Vagina (tissue), 2 donors: Measurements from ENCODE around the gene EGFL6.

Source experiments
- POLR2A ChIP-seq, 2 donors: fragments of 450-650 bp; IDR thresholded peaks; one replicate each; pipeline ENCODE4 v1.6.1; 2017; ENCODE audit warnings: antibody characterized with exemption in 2 of 2, mild to moderate bottlenecking in 2 of 2, moderate library complexity in 2 of 2
- POLR2AphosphoS5 ChIP-seq, 2 donors: sonication (generic); formaldehyde crosslinking; IDR thresholded peaks; one replicate each; pipeline ENCODE4 v1.9.0; 2017; ENCODE audit warnings: antibody characterized with exemption in 2 of 2, mild to moderate bottlenecking in 2 of 2, low read depth in 1 of 2; ENCODE audit not compliant: insufficient read depth in 1 of 2
- TF ChIP-seq, protein P1 (sequence below), 3 experiments: fragments of 450-650 bp in 2 of 3; fragments of 200-600 bp in 1 of 3; sonication (generic) in 1 of 3; IDR thresholded peaks; one replicate each; pipeline ENCODE4 v1.5.1; 2017 to 2019; ENCODE audit warnings: antibody characterized with exemption in 3 of 3, mild to moderate bottlenecking in 2 of 3, moderate library complexity in 2 of 3

DNA sequence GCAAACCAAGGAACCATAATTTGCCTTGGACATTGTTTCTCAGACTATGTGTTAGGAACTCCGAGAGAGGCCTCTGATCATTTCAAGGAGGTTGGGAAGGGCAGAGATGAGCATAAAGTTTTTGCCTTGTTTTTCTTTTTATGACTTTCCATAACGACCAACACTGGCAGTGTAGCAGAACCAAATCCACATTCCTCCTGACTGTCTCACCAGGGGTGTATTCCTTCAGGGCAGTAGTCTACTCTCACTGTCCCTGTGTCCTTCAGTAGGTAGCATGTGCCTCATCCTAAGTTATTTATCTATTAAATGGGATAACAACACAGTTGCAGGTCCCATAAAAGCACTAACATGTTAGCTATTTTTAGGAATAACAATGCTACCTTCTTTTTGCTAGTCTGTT lies 20.8 kb downstream of the EGFL6 start:
- TF ChIP-seq, protein P1, sequence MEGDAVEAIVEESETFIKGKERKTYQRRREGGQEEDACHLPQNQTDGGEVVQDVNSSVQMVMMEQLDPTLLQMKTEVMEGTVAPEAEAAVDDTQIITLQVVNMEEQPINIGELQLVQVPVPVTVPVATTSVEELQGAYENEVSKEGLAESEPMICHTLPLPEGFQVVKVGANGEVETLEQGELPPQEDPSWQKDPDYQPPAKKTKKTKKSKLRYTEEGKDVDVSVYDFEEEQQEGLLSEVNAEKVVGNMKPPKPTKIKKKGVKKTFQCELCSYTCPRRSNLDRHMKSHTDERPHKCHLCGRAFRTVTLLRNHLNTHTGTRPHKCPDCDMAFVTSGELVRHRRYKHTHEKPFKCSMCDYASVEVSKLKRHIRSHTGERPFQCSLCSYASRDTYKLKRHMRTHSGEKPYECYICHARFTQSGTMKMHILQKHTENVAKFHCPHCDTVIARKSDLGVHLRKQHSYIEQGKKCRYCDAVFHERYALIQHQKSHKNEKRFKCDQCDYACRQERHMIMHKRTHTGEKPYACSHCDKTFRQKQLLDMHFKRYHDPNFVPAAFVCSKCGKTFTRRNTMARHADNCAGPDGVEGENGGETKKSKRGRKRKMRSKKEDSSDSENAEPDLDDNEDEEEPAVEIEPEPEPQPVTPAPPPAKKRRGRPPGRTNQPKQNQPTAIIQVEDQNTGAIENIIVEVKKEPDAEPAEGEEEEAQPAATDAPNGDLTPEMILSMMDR (IDR thresholded peaks at IDR 0.05): no peak
- no peak for TF ChIP-seq POLR2A (IDR thresholded peaks at IDR 0.05)
- no peak for TF ChIP-seq POLR2AphosphoS5 (IDR thresholded peaks at IDR 0.05; ENCODE audit: insufficient read depth in 1 of 2, low read depth in 1 of 2)
